Effector memory CD8-positive, alpha-beta T cell (primary cell): ENCODE data around the gene WNT9B.

Source experiments
- ATAC-seq: fragments of 150-1000 bp; cut with Tn5 transposase; replicated peaks from 2 replicates; pipeline ENCODE4 v1.10.0; 2021; ENCODE audit warnings: mild to moderate bottlenecking, moderate library complexity
- DNase-seq, 3 experiments: peaks; one replicate each; pipeline ENCODE4 v3.0.0; 2021
- H3K27ac Mint-ChIP-seq, 2 donors: one replicate each; pipeline ENCODE4 v1.8.0; 2022; ENCODE audit warnings: mild to moderate bottlenecking in 2 of 2, mixed read lengths in 2 of 2, moderate library complexity in 2 of 2
- H3K27me3 Mint-ChIP-seq, 2 donors: one replicate each; pipeline ENCODE4 v1.8.0; 2022; ENCODE audit warnings: mixed read lengths in 2 of 2
- H3K36me3 Mint-ChIP-seq: one replicate; pipeline ENCODE4 v1.8.0; 2022; ENCODE audit warnings: mild to moderate bottlenecking, moderate library complexity, mixed read lengths; ENCODE audit not compliant: insufficient read depth
- H3K4me1 Mint-ChIP-seq, 2 donors: one replicate each; pipeline ENCODE4 v1.8.0; 2022; ENCODE audit warnings: low read depth in 2 of 2, mixed read lengths in 2 of 2
- H3K4me3 Mint-ChIP-seq, 2 donors: one replicate each; pipeline ENCODE4 v1.8.0; 2022; ENCODE audit warnings: mild to moderate bottlenecking in 2 of 2, mixed read lengths in 2 of 2, moderate library complexity in 2 of 2
- H3K9me3 Mint-ChIP-seq, 2 donors: one replicate each; pipeline ENCODE4 v1.8.0; 2022; ENCODE audit warnings: mixed read lengths in 2 of 2

The WNT9B gene

GRCh38 chr17:46884552-46884951 is 33.2 kb downstream of the WNT9B start:
- H3K4me3 Mint-ChIP-seq = no peak overlapping the region
- ATAC-seq (no peak), DNase-seq (no peak)
- H3K9me3 Mint-ChIP-seq = no peaks in the 10 kb centered on the region
- no peaks in the 10 kb centered on the region for H3K36me3 Mint-ChIP-seq
- H3K27me3 Mint-ChIP-seq = peaks cover 10 to 42% of the 10 kb centered on the region in 2 donors
- H3K27ac Mint-ChIP-seq = no peak overlapping the region
- no peaks in the 10 kb centered on the region for H3K4me1 Mint-ChIP-seq

GRCh38 chr17:46885415-46886309 is 34.3 kb downstream of the WNT9B start:
- Mint-ChIP-seq H3K27me3 (peaks cover 21 to 53% of the 10 kb centered on the region in 2 donors), H3K4me3 (no peak overlapping the region), H3K36me3 (no peaks in the 10 kb centered on the region), H3K27ac (no peak overlapping the region), H3K9me3 (no peaks in the 10 kb centered on the region), H3K4me1 (no peaks in the 10 kb centered on the region)
- DNase-seq = no peak
- ATAC-seq = no peak

- no peaks in the 10 kb centered on the region for H3K36me3 Mint-ChIP-seq
- H3K4me1 Mint-ChIP-seq = no peaks in the 10 kb centered on the region
- H3K27ac Mint-ChIP-seq = no peak overlapping the region
- ATAC-seq = no peak
- peaks cover 24 to 59% of the 10 kb centered on the region in 2 donors for H3K27me3 Mint-ChIP-seq
- no peak for DNase-seq
- H3K4me3 Mint-ChIP-seq = no peak overlapping the region
- H3K9me3 Mint-ChIP-seq = no peaks in the 10 kb centered on the region
Observed at GRCh38 chr17:46886310-46886663, 34.9 kb downstream of the WNT9B start.

- Mint-ChIP-seq H3K4me1 (no peaks in the 10 kb centered on the region), H3K27ac (no peak overlapping the region), H3K36me3 (no peaks in the 10 kb centered on the region), H3K27me3 (peaks cover 32 to 74% of the 10 kb centered on the region in 2 donors), H3K4me3 (no peak overlapping the region), H3K9me3 (no peaks in the 10 kb centered on the region)
- DNase-seq = no peak
- no peak for ATAC-seq
Observed at GRCh38 chr17:46887717-46888116, 36.3 kb downstream of the WNT9B start.

- H3K36me3 Mint-ChIP-seq = no peaks in the 10 kb centered on the region
- ATAC-seq (no peak), DNase-seq (no peak)
- H3K27ac Mint-ChIP-seq = no peak overlapping the region
- no peaks in the 10 kb centered on the region for H3K4me1 Mint-ChIP-seq
- no peaks in the 10 kb centered on the region for H3K9me3 Mint-ChIP-seq
- H3K4me3 Mint-ChIP-seq = no peak overlapping the region
- peaks cover 33 to 82% of the 10 kb centered on the region in 2 donors for H3K27me3 Mint-ChIP-seq
Observed at GRCh38 chr17:46888727-46889126, 37.3 kb downstream of the WNT9B start.

GRCh38 chr17:46889519-46889918 is 38.1 kb downstream of the WNT9B start:
- H3K27me3 Mint-ChIP-seq = peaks cover 33 to 82% of the 10 kb centered on the region in 2 donors
- no peaks in the 10 kb centered on the region for H3K4me1 Mint-ChIP-seq
- ATAC-seq (no peak), DNase-seq (no peak)
- no peak overlapping the region for H3K4me3 Mint-ChIP-seq
- no peak overlapping the region for H3K27ac Mint-ChIP-seq
- H3K36me3 Mint-ChIP-seq = no peaks in the 10 kb centered on the region
- no peaks in the 10 kb centered on the region for H3K9me3 Mint-ChIP-seq

GRCh38 chr17:46889992-46890564 is 38.7 kb downstream of the WNT9B start:
- ATAC-seq (no peak), DNase-seq (no peak)
- Mint-ChIP-seq H3K4me3 (no peak overlapping the region), H3K9me3 (no peaks in the 10 kb centered on the region), H3K27me3 (peaks cover 33 to 82% of the 10 kb centered on the region in 2 donors), H3K36me3 (no peaks in the 10 kb centered on the region), H3K4me1 (no peaks in the 10 kb centered on the region), H3K27ac (no peak overlapping the region)

- ATAC-seq = no peak
- no peak for DNase-seq
- H3K4me3 Mint-ChIP-seq = no peak overlapping the region
- peaks cover 29 to 82% of the 10 kb centered on the region in 2 donors for H3K27me3 Mint-ChIP-seq
- no peaks in the 10 kb centered on the region for H3K9me3 Mint-ChIP-seq
- H3K36me3 Mint-ChIP-seq = no peaks in the 10 kb centered on the region
- no peak overlapping the region for H3K27ac Mint-ChIP-seq
- H3K4me1 Mint-ChIP-seq = no peaks in the 10 kb centered on the region
Observed at GRCh38 chr17:46890638-46891037, 39.3 kb downstream of the WNT9B start.

GRCh38 chr17:46892192-46892703 is 40.9 kb downstream of the WNT9B start:
- peaks cover 22 to 80% of the 10 kb centered on the region in 2 donors for H3K27me3 Mint-ChIP-seq

GRCh38 chr17:46894024-46894423 is 42.6 kb downstream of the WNT9B start:
- peaks cover 22 to 69% of the 10 kb centered on the region in 2 donors for H3K27me3 Mint-ChIP-seq
- no peaks in the 10 kb centered on the region for H3K9me3 Mint-ChIP-seq
- H3K4me1 Mint-ChIP-seq = no peaks in the 10 kb centered on the region
- DNase-seq (no peak), ATAC-seq (no peak)
- no peak overlapping the region for H3K4me3 Mint-ChIP-seq
- no peaks in the 10 kb centered on the region for H3K36me3 Mint-ChIP-seq
- H3K27ac Mint-ChIP-seq = no peak overlapping the region

More at GRCh38 chr17:46892192-46892703, 40.9 kb downstream of the WNT9B start:
- Mint-ChIP-seq H3K9me3 (no peaks in the 10 kb centered on the region), H3K27ac (no peak overlapping the region), H3K4me3 (no peak overlapping the region), H3K36me3 (no peaks in the 10 kb centered on the region), H3K4me1 (no peaks in the 10 kb centered on the region)
- DNase-seq (no peak), ATAC-seq (no peak)

- no peaks in the 10 kb centered on the region for H3K36me3 Mint-ChIP-seq
- no peak overlapping the region for H3K4me3 Mint-ChIP-seq
- peaks cover 22 to 67% of the 10 kb centered on the region in 2 donors for H3K27me3 Mint-ChIP-seq
- ATAC-seq (no peak), DNase-seq (no peak)
- H3K9me3 Mint-ChIP-seq = no peaks in the 10 kb centered on the region
- H3K4me1 Mint-ChIP-seq = no peaks in the 10 kb centered on the region
- no peak overlapping the region for H3K27ac Mint-ChIP-seq
Observed at GRCh38 chr17:46894476-46895151, 43.2 kb downstream of the WNT9B start.

GRCh38 chr17:46895171-46895570 is 43.8 kb downstream of the WNT9B start:
- H3K27me3 Mint-ChIP-seq = peaks cover 17 to 64% of the 10 kb centered on the region in 2 donors

GRCh38 chr17:46896991-46897390 is 45.6 kb downstream of the WNT9B start:
- DNase-seq (no peak), ATAC-seq (no peak)
- H3K27ac Mint-ChIP-seq = no peak overlapping the region
- no peaks in the 10 kb centered on the region for H3K4me1 Mint-ChIP-seq
- peaks cover 14 to 64% of the 10 kb centered on the region in 2 donors for H3K27me3 Mint-ChIP-seq
- no peaks in the 10 kb centered on the region for H3K9me3 Mint-ChIP-seq
- H3K4me3 Mint-ChIP-seq = no peak overlapping the region
- H3K36me3 Mint-ChIP-seq = no peaks in the 10 kb centered on the region

More at GRCh38 chr17:46895171-46895570, 43.8 kb downstream of the WNT9B start:
- Mint-ChIP-seq H3K4me3 (no peak overlapping the region), H3K36me3 (no peaks in the 10 kb centered on the region), H3K4me1 (no peaks in the 10 kb centered on the region), H3K9me3 (no peaks in the 10 kb centered on the region), H3K27ac (no peak overlapping the region)
- no peak for DNase-seq
- ATAC-seq = no peak
